ENCODE measurements around the gene PTPRG.

PTPRG gene

GRCh38 chr3:61876797-61877196, 315.4 kb downstream of the PTPRG start:
- DNase-seq = no peak

GRCh38 chr3:61877359-61878138, 316.2 kb downstream of the PTPRG start:
- DNase-seq = no peak

DNA sequence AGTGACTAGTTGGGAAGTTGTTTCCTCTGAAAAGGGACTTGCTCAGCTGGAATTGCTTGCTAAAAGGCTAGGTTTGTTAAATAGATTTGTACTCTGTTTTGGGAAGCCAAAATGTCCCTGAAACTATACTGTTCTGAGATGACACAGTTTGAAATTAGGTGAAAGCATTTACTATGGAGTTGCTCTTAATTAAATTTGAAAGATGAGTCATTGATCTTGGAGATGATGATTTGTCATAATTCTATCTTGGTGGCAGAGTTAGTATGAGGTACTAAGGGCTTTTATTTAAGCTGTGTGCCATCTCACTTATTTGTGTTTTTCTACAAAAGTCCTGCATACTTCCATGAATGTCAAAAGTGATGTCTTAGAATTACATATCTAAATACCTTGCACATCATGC, 320.9 kb downstream of the PTPRG start:
- no peak for DNase-seq

DNA sequence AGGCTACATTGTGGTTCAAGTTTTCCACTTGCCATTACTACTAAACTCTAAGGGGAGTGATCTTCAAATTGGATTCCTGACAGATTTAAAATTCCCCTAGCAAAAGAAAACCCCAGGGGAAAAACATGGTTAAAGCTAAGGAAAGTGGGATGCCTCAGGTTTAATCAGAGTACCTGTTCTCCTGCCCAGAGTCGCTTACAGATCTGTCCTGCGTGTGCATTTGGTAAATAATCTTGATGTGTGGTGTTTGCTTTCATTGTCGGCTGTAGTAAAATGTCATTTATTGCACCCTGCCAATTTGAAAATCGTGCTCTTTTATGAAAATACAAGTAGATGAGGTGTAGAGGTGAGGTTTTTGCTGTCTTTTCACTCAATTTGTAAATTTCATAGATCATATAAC, 323.4 kb downstream of the PTPRG start:
- DNase-seq = no peak

DNA sequence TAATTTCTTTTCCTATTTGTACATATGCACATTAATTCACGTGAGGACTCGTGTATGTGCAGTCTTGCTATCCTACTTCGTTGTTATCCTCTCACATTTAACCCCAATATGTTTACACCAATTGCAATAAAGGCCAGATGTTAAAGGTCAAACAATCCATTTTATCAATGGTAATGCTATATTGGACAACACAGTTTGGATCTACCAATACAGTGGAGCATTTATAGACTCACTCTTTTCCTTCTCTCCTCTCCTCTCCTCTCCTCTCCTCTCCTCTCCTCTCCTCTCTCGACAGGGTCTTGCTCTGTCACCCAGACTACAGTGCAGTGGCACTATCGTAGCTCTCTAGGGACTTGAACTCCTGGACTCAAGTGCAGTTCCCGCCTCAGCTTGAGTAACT, 324.0 kb downstream of the PTPRG start:
- no peak for DNase-seq

GRCh38 chr3:61887206-61887605, 325.8 kb downstream of the PTPRG start:
- no peak for DNase-seq

DNA sequence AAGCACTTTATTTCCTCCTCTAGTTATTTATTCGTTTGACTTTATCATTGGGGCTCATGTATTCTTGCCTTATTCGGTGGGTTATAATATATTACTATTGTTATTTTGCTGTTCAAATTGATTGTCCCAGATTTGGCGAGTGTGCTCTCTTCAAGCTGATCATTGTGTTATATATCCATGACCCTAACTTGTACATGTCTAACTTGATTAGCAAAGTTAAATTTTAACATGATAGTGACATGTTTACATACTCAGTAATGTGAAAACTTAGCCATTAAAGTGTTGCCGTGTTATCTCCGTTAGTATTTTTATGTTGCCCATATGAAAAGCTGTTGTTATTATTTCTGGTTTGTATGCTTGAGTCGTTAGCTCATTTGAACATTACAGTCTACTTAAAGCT, 327.9 kb downstream of the PTPRG start:
- DNase-seq = no peak

- no peak for DNase-seq
Observed at GRCh38 chr3:61890167-61890566, 328.8 kb downstream of the PTPRG start.

DNA sequence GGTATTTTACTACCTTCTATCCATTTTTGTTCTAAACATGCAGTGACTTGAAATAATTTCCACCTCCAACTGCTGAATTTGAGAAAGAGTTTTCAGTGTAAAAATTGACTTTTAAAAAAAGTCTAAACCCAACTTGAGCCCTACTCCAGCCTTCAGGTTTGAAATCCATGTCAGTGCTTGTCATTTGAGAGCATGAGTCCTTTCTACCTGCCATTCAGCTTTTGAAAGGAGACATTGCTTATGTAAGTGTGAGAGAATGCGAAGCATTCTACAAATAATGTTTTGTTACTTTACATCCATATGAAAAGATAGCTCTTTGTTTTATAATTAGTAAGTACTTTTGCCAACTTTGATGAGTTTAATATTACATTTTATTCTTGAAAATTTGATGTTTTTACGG, 329.2 kb downstream of the PTPRG start:
- no peak for DNase-seq

DNA sequence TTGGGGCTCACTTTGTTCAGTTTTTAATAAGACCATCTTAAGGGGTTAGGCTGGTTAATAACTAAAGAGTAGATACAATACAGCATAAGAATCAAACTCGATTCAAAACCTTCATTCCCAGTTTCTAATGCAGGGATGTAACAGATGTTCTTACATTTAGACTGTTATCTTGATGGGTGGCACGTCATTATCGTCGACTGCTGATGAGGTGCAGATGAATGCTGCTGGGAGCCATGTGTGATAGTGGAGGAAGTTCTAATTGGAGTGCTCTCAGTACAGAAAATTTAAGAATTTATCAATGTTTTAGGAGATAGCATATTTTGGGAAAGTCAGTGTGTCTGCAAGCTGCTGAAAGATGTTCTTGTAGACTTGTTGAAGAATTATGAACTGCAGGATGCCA, 331.5 kb downstream of the PTPRG start:
- no peak for DNase-seq

- no peak for DNase-seq
Observed at GRCh38 chr3:61893840-61894566, 332.6 kb downstream of the PTPRG start.

GRCh38 chr3:61894988-61895935, 333.9 kb downstream of the PTPRG start:
- no peak for DNase-seq

- DNase-seq = no peak
Observed at GRCh38 chr3:61896251-61896650, 334.9 kb downstream of the PTPRG start.

DNA sequence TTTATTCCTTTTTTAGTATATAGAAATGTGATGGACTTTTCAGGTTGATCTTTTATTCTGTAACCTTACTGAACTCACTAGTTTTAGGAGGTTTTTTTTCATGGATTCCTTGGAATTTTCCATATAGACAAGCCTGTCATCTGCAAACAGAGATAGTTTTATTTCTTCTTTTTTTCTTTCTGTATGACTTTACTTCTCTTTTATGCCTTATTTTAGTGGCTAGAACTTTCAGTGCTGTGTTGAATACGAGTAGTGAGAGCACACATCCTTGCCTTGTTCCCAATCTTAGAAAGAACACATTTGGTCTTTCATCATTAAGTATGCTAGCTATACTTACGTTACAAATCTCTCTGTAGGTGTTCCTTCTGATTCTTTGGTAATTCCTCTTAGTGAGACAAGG, 336.5 kb downstream of the PTPRG start:
- DNase-seq = no peak

DNA sequence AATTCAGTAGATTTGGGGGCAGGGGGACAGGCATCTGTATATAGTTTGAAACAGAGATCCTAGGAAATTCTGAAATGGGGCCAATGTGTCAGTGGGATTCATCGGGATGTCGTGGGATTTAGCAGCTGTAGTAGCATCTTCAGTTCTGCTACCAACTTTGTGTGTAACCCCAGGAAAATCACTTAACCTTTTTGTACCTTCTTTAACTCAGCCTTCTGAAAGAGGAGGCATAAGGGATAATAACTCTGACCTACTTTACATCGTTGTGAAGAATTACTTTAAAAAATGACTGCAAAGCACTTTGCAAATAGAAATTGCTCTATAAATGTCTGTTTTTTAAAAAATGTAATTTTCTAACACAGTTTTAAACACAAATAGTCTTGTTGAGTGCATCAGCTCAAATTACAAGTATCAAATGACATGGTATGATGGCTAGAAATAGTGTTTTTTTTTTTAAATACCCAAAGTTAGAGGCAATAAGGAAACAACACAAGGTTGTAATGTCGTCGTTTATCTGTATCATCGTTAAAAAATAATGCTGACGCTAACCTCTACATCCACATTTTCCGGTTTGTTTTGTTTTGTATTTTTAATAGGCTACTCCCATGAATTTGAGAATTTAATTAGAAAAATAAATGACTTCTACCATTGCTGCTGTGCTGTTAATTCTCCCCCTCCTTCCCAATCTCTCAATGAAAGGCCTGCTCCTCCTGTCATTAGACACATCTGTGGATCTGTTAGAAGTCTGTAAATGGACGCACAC, 338.5 kb downstream of the PTPRG start:
- DNase-seq = no peak

- DNase-seq = no peak
Observed at GRCh38 chr3:61901496-61901895, 340.1 kb downstream of the PTPRG start.

DNA sequence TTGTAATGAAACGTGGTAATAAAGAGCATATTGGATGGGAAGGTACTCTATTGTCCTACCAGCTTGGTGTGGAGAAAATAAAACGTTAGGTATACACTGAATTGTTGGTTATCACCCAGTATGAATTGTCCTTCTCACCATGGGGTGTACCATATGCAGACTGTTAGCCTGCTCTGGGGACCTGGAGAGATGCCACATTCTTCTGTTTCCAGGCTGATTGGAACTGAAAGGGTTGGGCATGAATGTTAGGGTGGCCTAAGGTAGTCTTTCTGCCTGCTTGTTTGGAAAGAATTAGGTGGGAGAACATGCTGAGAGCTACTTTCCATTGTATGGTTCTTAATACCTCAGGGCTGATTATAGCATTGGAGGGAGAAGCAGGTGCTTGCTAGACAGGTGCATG, 340.6 kb downstream of the PTPRG start:
- DNase-seq = no peak

DNA sequence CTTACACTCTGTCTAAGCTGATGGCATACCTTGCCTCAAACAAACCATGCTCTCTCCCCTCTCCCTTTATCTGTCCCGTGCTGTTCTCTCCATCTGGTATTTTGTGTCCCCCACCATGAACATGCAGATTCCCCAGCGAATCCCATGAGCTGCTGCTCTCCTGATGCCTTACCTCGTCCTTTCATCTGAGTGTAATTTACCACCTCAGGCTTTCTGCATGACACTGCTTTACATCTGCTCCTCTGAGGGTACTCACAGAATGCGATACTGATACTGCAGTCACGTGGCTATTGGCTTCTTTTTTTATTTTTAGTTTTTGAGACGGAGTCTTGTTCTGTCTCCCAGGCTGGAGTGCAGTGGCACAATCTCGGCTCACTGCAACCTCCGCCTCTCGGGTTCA, 341.7 kb downstream of the PTPRG start:
- DNase-seq = no peak

GRCh38 chr3:61903931-61904657, 342.7 kb downstream of the PTPRG start:
- no peak for DNase-seq

DNA sequence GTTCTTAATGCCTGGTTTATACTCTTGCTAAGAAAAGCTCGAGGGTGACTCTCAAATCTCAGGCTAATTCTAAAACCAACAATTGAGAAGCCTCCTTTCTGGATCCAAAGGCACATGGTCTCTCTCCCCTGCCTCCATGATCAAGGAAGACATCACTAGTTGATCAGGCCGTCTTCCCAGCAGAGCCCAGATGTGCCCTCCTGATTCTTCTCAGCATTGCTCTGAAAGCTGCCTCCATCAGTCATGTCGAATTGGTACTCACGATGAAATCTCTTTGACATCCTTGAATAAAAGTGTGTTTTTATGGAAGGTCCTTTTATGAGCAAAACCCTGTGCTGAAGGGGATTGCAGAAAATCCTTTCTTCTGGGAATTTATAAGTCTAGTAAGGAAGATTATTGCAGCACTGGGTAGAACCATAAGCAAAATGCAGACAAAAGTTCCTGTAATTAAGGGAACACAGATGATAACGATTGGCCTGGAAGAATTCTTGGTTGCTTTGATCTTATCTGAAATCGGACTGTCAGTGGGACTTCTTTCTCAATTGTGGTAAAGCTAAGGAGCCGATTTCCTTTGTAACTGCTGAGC, 345.9 kb downstream of the PTPRG start:
- no peak for DNase-seq

GRCh38 chr3:61908382-61908781, 347.0 kb downstream of the PTPRG start:
- DNase-seq = no peak

- DNase-seq = no peak
Observed at GRCh38 chr3:61910732-61911131, 349.4 kb downstream of the PTPRG start.
